GM06990 (cell line): ENCODE data around the gene ANKS1A.

Experiments
- DNase-seq: peaks from one replicate; pipeline ENCODE4 v3.0.0-alpha.2; 2011; ENCODE audit not compliant: insufficient read length; ENCODE audit errors: extremely low read depth
- H3K27me3 ChIP-seq: replicated peaks from 2 replicates; pipeline ENCODE4 v1.6.0; 2011; ENCODE audit warnings: low read length; ENCODE audit not compliant: control insufficient read depth, insufficient read depth
- H3K36me3 ChIP-seq: 2 replicates; pipeline ENCODE4 v1.5.1; 2011; ENCODE audit warnings: low read length; ENCODE audit not compliant: control insufficient read depth, insufficient read depth
- H3K4me3 ChIP-seq: replicated peaks from 2 replicates; pipeline ENCODE4 v1.5.1; 2011; ENCODE audit warnings: low read depth, mild to moderate bottlenecking, control low read depth, low read length
- CTCF ChIP-seq: IDR thresholded peaks from 2 replicates; pipeline ENCODE4 v1.5.1; 2011; ENCODE audit warnings: low read length, control low read depth, mild to moderate bottlenecking, inconsistent platforms; ENCODE audit not compliant: insufficient read depth, poor library complexity, severe bottlenecking

ANKS1A gene

DNA sequence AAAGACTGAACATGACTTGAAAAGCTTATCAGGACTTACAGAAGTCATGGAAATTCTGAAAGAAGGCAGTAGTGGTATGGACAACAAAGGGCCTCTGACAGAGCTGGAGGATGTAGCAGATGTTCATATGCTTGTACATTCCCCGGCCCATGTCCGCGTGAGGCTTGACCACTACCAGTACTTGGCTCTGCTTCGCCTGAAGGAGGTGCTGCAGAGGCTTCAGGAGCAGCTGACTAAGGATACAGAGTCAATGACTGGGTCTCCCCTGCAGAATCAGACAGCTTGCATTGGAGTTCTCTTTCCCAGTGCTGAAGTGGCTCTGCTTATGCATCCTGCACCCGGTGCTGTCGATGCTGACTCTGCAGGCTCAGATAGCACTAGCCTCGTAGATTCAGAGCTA, 30.4 kb upstream of the ANKS1A start:
- no peak for DNase-seq
- no peak overlapping the region for H3K4me3 ChIP-seq
- H3K36me3 ChIP-seq: peaks cover 22% of the 10 kb centered on the region
- TF ChIP-seq CTCF: no peak
- no peaks in the 10 kb centered on the region for H3K27me3 ChIP-seq

DNA sequence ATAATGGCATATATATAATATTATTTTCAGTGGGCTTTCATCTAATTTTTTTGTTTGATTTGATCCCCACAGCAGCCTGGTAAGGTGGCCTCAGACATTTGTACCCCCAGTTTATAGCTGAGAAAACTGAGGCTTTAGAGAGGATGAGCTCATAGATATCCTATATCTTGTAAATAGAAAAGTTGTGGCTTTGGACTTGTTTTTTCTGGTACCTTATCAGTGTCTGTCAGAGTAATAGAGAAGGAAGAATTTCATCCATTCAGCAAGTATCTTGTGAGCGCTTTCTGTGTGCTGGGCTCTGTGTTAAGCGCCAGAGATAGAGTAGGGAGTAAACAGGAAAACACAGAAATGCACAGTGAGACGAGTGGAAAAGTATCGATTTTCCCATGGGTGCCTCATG, 29.1 kb upstream of the ANKS1A start:
- Histone ChIP-seq H3K27me3 (no peaks in the 10 kb centered on the region), H3K4me3 (no peak overlapping the region), H3K36me3 (peaks cover 24% of the 10 kb centered on the region)
- no peak for DNase-seq
- no peak for TF ChIP-seq CTCF

DNA sequence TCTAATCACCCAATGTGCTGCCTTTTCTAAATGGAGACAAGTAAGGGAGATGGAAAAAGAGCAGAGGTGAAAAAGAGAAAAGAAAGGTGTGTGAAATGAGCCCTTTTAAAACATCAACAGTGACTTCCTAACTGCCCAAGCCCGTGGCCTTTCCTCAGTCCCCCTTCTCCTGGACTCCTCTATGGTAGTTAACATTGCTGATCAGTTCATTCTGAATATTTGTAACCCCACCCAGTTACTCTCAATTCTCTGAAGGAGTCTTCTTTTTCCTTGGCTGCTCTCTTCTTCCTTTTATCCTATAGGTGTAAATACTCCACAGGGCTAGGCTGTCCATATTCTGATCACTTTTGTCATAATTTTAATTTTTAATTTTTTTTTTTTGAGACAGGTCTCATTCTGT, 28.3 kb upstream of the ANKS1A start:
- H3K36me3 ChIP-seq: peaks cover 21% of the 10 kb centered on the region
- TF ChIP-seq CTCF: no peak

GRCh38 chr6:34864007-34864406, 25.0 kb upstream of the ANKS1A start:
- H3K4me3 ChIP-seq: no peak overlapping the region
- H3K36me3 ChIP-seq: peaks cover 11% of the 10 kb centered on the region
- no peak for DNase-seq
- no peaks in the 10 kb centered on the region for H3K27me3 ChIP-seq
- TF ChIP-seq CTCF: no peak

More for the DNA sequence above, 28.3 kb upstream of the ANKS1A start:
- H3K4me3 ChIP-seq: no peak overlapping the region
- no peak for DNase-seq
- H3K27me3 ChIP-seq: no peaks in the 10 kb centered on the region

- H3K27me3 ChIP-seq: no peaks in the 10 kb centered on the region
- H3K4me3 ChIP-seq: no peak overlapping the region
- no peak for DNase-seq
- TF ChIP-seq CTCF: no peak
- H3K36me3 ChIP-seq: peaks cover 7% of the 10 kb centered on the region
Measured at GRCh38 chr6:34865107-34865506, 23.9 kb upstream of the ANKS1A start.

DNA sequence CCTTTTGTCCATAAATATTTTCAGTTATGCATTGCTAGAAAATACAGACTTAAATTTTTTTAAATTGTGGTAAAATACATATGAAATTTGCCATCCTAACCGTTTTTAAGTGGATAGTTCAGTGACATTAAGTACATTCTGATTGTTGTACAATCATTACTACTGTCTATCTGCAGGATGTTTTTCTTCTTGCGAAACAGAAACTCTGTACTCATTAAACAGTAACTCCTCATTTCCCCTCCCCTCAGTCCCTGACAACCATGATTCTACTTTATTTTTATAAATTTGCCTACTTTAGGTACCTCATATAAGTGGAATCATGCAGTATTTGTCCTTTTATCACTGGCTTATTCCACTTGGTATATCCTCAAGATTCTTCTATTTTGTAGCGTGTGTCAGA, 22.5 kb upstream of the ANKS1A start:
- H3K27me3 ChIP-seq: no peaks in the 10 kb centered on the region
- H3K36me3 ChIP-seq: peaks cover 7% of the 10 kb centered on the region
- DNase-seq: no peak
- TF ChIP-seq CTCF: no peak
- H3K4me3 ChIP-seq: no peak overlapping the region
